Erythroblast (primary cell): Measurements from ENCODE around the gene SCYGR8.

ENCODE experiments used
- GATA1 ChIP-seq: IDR thresholded peaks from 2 replicates; pipeline ENCODE4 v1.6.1; 2011; ENCODE audit warnings: low read depth, mild to moderate bottlenecking, control low read depth, low read length, moderate library complexity
- POLR2A ChIP-seq: IDR thresholded peaks from 2 replicates; pipeline ENCODE4 v1.6.1; 2011; ENCODE audit warnings: mild to moderate bottlenecking, low read length

- TF ChIP-seq POLR2A, result no peak
- no peak for TF ChIP-seq GATA1
Measured at GRCh38 chr2:227724394-227725039, 21.2 kb upstream of the SCYGR8 start, which contains the start of gene SCYGR6.
